ENCODE measurements around the gene HEG1.

The HEG1 gene

GRCh38 chr3:125032683-125033082 is 23.1 kb downstream of the HEG1 start:
- no peak overlapping the region for H3K4me3 ChIP-seq (ENCODE audit: low read depth, low read length)
- no peak for DNase-seq (ENCODE audit: low read depth, low spot score)
- in situ Hi-C loops (cut with HindIII; ENCODE audit: low sequenced_read_pairs): no loop called here
- TF ChIP-seq CTCF (IDR thresholded peaks at IDR 0.05; ENCODE audit: low read depth, low read length): no peak

- H3K4me3 ChIP-seq (ENCODE audit: low read depth, low read length): no peak overlapping the region
- DNase-seq (ENCODE audit: low read depth, low spot score): no peak
- TF ChIP-seq CTCF (IDR thresholded peaks at IDR 0.05; ENCODE audit: low read depth, low read length): no peak
- in situ Hi-C loops (cut with HindIII; ENCODE audit: low sequenced_read_pairs): no loop called here
Observed at GRCh38 chr3:125032100-125032643, 23.6 kb downstream of the HEG1 start.

GRCh38 chr3:125031544-125031943 is 24.3 kb downstream of the HEG1 start:
- no peak for DNase-seq (ENCODE audit: low read depth, low spot score)
- in situ Hi-C loops (cut with HindIII; ENCODE audit: low sequenced_read_pairs): no loop called here
- H3K4me3 ChIP-seq (ENCODE audit: low read depth, low read length): no peak overlapping the region
- no peak for TF ChIP-seq CTCF (IDR thresholded peaks at IDR 0.05; ENCODE audit: low read depth, low read length)

- H3K4me3 ChIP-seq (ENCODE audit: low read depth, low read length): no peak overlapping the region
- in situ Hi-C loops (cut with HindIII; ENCODE audit: low sequenced_read_pairs): no loop called here
- no peak for TF ChIP-seq CTCF (IDR thresholded peaks at IDR 0.05; ENCODE audit: low read depth, low read length)
- DNase-seq (ENCODE audit: low read depth, low spot score): no peak
Observed at GRCh38 chr3:125028657-125029056, 27.1 kb downstream of the HEG1 start.

- no peak for DNase-seq (ENCODE audit: low read depth, low spot score)
- TF ChIP-seq CTCF (IDR thresholded peaks at IDR 0.05; ENCODE audit: low read depth, low read length): no peak
- H3K4me3 ChIP-seq (ENCODE audit: low read depth, low read length): no peak overlapping the region
- in situ Hi-C loops (cut with HindIII; ENCODE audit: low sequenced_read_pairs): no loop called here
Observed at GRCh38 chr3:125025642-125026041, 30.2 kb downstream of the HEG1 start.

GRCh38 chr3:125024817-125025216 is 31.0 kb downstream of the HEG1 start:
- no peak overlapping the region for H3K4me3 ChIP-seq (ENCODE audit: low read depth, low read length)
- in situ Hi-C loops (cut with HindIII; ENCODE audit: low sequenced_read_pairs): no loop called here
- no peak for DNase-seq (ENCODE audit: low read depth, low spot score)
- TF ChIP-seq CTCF (IDR thresholded peaks at IDR 0.05; ENCODE audit: low read depth, low read length): no peak

All from astrocyte of the spinal cord (primary cell).